Stimulated activated naive CD4-positive, alpha-beta T cell (primary cell): Measurements from ENCODE around the gene NOL3.
"Not testable (repeated sequence)": the region's sequence is repeated elsewhere in the genome, so short reads cannot be mapped to it uniquely, and the experiment has no call there.

Experiments used
- DNase-seq, 6 experiments: peaks; one replicate each; lab custom pipeline; 2025; lab: John Stamatoyannopoulos, UW

Gene NOL3

GRCh38 chr16:67170168-67170948, at the start of gene NOL3:
TSS of gene NOL3 (plus strand) at chr16:67170538.
- DNase-seq, result no peak

DNA sequence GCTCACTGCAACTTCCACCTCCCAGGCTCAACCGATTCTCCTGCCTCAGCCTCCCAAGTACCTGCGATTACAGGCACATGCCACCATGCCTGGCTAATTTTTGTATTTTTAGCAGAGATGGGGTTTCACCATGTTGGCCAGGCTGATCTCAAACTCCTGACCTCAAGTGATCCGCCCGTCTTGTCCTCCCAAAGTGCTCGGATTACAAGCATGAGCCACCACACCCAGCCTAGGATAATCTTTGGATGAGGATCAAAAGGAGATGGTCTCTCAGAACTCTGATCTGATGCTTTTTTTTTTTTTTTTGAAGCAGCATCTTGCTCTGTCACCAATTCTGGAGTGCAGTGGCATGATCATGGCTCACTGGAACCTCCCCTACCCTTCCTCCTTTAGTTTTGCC, 47.5 kb upstream of the NOL3 start:
- not testable (repeated sequence) for DNase-seq

DNA sequence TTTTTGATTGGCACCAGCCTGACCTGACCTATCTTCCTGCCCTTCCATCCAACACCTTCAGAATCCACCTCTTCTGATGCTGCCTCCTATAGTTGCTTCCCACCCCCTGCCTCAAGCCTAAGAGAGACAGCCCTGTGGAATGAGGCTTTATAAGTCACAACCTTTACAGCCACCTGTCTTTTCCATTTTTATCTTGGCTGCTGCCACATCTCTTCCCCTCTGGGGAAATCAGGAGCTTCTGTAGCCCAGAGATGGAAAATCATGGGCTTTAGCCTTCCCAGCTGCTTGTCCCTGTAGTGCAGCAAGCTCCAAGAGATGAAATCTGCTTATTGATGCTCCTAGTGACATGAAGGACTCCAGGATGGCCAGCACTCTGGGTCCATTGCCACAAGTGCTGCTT, 41.9 kb upstream of the NOL3 start:
- DNase-seq, result no peak

DNA sequence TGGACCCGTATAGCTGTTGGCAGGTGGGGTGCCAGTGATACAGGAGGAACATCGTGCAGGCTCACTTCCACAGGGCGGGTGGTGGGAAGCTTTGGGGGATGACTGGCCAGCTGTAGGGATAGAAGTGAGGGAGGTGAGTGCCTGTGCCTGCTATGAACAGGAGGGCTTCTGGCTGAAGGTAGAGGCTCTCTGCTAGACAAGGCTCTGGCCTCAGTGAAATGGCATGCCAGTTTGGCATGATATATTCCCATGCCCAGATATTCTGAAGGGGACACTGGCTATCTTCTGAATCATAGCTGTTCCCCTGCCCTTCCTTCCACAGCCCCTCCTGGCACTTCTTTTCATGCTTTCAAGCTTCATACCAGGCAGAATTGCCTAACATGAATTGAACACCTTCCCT, 41.5 kb upstream of the NOL3 start:
- DNase-seq, result no peak

DNA sequence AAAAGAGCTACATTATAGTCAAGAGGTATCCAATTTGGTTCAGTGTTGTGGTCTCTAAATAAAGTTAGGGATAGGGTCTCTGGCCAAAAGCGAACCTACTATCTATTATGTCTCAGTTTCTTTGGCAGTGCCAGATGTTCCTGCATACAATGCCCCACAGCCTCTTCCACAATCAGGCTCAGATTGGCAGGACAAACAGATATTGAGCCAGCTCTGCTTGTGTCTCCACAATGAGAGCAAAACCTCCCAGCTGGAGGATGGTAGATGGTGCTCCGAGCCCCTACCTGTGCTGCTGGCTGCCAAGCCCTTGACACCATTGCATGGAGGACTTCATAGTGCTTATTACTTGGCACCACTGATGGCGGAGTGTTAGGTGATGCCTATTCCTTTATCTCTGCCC, 40.9 kb upstream of the NOL3 start:
- no peak for DNase-seq

GRCh38 chr16:67137605-67138004, 32.7 kb upstream of the NOL3 start:
- no peak for DNase-seq

DNA sequence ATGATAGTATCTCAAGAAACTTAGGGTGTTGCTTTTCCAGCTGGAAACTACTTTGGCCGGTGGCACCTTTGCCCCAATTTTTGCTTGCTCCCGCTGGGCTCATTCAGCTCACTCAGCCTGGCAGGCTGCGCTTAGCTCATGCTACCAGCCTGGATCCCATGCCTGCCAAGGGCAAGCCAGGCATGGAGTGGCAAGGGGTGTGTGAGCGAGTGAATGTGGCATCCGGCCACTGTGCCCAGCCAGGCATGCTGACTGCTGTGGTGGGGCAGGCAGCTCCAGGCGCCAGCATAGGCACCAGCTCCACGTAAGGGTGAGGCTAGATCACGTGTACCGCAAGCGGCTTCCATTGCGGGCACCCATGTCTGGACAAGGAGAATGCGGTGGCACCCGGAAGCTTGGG, 28.9 kb upstream of the NOL3 start:
- no peak for DNase-seq

DNA sequence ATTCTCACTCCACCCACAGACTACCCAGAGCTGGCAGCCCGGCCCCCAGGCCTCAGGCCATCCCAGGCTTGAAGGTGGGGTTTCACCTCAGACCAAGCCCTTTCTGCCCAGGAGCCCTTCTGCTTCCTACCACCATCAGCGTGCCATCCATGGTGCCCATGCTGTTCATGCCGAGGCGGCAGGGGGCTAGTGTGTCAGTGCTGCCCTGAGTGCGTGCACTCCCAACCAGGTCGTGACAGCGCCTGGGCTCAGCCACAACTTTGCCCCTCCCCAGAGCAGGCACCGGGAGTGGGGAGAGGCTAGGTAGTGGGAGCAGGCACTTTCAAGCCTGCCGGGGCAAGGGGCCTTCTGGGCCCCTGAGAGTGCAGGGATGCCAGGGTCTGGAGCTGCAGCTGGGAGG, 28.0 kb upstream of the NOL3 start:
- no peak for DNase-seq

- no peak for DNase-seq
These were observed 25.4 kb upstream of the NOL3 start for GRCh38 chr16:67144943-67145342.

DNA sequence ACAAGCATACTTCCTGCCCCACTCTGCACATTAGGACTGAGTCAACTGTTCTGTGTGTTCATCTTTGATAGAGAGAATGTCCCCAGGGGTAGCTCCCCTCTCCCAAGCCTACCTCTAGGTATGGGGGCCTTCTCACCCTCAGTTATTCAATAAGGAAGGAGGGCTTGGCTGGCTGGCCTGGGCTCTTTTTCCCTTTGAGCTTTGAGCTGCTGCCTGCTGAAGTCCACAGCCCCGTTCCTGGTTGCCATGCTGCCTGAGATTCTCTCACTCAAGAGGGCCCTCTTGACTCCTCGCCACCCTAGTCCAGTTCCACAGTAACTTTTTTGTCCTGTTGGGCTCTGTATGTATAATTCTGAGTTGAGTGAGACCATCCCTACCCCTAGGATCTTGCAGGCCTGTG, 24.6 kb upstream of the NOL3 start:
- DNase-seq, result no peak

DNA sequence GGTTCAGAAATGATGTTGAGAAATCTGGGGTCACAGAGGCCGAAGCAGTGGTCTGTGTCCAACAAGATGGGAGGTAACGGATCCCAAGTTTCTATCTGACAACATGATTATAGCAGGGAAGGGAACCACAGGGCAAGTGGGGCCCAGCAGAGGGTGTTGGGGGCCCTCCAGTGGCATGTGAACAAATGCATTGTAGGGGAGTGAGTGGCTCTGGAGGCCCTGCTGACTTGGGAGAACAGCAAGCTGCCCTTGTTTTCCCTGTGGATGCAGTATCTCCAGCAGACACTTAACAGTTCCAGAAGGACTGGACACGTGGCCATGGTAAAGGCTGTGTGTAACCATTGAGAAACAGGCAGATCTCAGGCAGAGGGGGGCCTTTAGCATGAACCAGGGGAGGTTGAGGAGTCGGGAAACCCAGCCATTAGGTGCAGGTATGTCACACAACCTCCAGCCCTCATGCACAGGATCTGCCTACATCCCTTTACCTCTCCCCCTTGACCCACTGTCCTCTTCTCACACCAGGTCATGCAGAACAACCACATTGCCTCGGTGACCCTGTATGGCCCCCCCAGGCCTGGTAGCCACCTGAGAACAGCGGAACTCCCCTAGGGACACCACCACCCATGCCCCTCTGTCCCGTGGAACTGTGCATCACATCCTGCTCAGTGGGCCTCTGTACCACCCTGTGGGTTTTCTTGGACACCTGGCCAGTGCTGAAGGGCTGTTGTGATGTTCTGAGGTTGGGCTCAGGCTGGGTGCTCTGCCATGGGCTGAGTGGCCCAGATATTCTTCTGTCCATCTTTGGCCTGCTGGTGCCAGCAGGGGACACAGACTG, 23.6 kb upstream of the NOL3 start:
- DNase-seq, result no peak

DNA sequence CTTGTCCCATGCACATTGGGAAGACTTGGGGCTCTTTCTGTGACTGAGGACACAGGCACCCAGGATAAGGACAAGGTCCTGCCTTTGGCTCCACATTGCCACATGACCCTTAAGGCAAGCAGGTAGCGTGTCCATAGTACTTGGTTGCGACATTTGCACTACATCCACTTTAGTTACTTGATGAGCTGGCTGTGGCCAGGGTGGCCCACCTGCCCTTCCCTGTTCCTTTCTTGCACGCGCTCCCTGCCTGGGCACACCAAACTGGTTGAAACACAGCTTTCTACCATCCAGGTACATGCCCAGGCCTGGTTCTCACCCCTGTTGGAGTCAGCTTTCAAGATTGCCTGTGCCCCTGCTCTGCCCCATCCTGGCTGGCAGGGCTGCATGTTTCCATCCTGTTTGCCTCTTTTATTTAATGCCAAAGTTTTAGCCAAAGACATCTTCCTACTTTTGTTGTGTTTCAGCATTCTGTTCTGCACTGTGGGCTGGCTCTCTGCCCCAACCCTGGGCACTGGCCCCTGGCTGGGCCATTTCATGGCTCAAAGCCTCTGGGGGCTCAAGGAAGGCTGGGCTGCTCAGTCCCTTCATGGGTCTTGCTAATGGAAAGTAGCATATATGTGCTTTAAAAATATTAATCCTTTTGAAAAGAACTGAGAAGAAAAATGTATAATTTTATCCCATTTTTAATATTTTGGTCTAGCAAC, 22.7 kb upstream of the NOL3 start:
- no peak for DNase-seq

DNA sequence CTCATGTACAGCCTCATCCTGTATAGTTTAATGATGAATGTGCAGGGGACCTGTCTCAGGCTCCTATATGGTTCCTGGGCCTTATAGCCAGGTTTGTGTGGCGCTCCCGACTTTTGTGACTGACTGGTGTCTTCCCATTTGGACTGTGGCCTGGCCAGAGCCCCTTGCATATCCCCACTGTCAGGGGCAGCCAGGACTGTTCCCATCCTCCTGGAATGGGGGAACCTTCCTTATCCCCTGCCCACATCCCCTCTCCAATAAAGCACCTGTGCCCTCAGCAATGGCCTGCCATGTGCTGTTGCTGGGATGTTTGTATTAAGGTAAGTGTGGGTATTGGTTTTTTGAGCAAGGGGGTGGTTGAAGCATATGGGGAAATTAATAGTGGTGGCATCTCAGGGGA, 22.1 kb upstream of the NOL3 start:
- no peak for DNase-seq

DNA sequence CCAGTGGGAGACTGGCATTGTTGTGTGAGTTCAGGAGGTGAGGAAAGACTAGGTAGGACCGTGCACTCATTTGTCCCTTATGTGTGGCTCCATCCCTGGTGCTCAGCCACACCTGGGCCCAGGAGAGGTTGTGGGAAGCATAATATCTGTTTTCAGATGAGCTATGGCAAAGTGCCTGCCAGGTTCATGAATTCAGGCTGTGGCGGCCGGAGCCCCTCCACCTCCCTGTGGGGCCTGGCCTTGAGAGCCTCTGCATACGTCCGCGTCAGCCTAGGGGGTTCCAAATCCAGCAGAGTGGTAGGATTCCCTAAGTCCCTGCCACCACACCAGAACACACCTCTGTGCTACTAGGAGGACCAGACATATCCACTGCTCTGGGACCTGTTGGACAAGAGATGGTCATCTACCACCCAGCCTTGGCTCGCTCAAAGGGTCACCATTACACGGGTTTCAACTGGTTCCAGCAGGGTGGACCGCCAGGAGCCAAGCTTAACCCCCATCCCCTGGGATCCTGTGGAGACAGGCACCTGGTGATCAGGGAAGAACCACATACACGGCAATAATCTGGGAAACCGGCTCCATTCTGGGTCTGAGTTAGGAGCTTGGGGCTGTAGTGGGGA, 21.6 kb upstream of the NOL3 start:
- no peak for DNase-seq

GRCh38 chr16:67149276-67150046, 20.9 kb upstream of the NOL3 start:
- no peak for DNase-seq

DNA sequence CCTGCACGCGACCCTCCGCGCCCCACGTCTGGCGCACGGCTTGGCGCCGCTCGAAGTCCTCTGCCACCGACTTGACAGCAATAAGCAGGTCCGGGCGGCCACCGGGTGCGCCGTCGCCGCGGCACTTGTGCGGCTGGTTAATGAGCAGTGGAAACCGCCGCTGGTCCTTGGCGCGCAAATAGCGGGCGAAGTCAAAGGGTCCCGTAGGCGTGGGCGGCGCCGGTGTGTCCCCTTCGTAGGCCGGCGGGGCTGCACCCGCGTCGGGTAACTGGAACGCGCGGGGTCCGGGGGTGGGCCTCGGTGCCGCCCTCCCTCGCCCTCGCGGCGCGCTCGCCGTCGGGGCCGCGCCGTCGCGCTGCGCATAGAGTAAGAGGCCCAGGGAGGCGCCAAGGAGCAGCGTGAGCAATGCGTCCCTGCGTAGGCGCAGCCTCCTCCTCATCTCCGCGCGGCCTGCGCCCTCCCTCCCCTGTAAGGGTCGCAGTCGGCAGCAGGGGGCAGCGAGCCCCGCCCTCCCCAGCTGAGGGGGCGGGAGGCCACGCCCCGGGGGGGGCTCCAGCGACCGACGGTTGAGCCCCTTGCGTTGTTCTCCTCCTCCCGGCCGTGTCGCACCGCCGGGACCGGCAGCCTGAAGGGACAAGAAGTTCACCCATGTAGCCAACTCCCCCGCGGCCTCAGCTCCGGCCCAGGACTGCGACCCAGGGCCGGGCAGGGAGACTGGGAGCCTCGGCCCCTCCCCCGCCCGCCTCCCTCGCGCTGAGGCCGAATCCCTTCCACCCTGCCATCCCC, 20.1 kb upstream of the NOL3 start:
- peak in 1 of 6 experiments; percentile 12 for DNase-seq

DNA sequence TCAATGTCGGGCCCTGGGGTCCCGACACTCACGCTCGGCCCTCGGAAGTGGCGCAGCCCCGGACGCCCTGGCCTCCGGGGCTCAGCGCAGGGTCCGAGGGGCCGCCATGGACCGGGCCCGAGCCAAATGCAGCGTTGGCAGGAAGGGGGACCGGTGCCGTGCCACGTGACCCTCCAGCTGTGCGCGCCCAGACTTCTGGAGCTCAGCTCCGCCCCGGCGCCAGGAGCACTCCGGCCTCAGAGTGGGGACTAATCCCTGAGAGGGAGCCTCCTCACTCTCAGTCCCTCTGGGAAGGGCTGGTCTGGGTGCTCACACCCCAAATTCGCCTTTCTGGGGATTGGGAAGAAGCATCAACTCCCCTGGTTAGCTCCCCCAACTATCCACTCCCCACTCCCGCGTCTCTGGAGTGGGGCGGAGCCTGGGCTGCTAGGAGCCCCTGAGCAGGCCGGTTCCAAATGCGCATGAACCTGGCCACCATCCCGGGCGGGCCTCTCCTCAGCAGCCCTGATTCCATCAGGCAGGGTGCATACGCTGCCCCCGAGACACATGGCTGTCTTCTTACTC, 19.4 kb upstream of the NOL3 start, which contains the start of gene B3GNT9:
TSS of gene B3GNT9 (minus strand) at position 166 of the 564 bp plus-strand sequence. CDS start 513 bp downstream, outside the sequence.
- DNase-seq, result no peak

- no peak for DNase-seq
These were observed 18.8 kb upstream of the NOL3 start for GRCh38 chr16:67151431-67152097.

DNA sequence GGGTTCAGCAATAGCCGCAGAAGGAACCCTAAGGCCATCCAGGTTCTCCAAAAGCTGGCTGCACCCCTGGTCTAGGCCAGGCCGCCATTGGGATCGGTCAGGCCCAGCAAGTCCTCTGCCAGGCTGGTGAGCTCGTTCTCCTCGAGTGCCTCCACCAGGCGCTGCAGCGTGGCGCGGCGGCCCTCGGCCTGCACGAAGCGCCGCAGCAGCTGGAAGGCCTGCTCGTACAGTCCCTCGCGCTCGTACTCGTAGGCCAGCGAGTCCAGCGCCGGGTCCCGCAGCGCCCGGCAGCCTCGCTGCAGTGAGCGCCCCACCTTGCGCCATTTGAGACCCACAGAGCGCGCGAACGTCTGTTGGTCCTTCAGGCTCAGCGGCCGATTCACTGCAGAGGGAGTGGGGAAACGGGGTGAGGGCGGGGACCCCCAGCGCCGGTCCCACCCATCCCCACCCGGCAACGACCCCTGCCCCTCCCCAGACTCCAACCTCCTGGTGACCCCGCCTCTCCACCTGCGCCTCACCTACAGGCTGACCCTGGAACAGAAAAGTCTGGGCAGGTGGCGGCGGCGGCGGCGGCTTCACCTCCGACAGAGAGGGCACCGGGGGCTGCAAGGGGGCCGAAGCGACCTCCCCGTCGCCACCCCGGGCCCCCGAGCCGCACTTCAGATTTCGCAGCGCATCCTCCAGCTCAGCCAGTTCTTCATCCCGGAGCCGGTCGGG, 15.6 kb upstream of the NOL3 start:
- peak in 1 of 6 experiments; percentile 42 for DNase-seq
